Measurements from ENCODE around the gene TBCE. TPM values are rescaled to one million over a fixed set of nuclear protein-coding genes. Genes with fewer than 3 reads are reported as not detected.

TBCE gene
- total and polyA plus RNA-seq, 2 experiments from 2014 or later = 23.3 to 35.3 TPM

DNA sequence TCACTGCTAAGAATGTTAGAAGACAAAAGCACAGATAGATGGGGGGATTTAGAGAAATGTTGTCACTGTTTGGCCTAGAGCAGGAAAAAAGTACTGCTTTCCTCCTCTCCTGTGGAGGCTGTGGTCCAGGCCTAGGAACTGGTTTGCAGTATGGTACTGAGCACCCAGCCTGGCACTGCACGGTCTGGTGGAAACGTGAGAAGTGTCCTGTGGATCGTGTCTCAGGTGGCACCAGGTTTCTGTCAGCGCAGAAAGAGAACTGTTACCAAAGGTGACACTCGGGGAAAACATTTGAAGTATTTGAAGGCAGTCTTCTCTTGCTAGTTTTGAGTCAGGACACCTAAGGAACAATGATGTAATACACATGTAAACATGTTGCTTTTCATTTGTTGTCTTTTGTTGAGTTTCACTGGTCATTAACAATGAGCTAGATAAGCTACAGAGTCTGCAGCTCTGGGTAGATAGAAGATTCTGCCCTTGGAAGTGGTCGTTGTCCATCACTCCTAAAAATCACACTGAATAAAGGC lies 74.0 kb downstream of the TBCE start:
- Histone ChIP-seq H3K9me2 (ENCODE audit: insufficient read depth) (no peaks in the 10 kb centered on the region), H3K4me2 (ENCODE audit: unreplicated experiment) (no peak overlapping the region), H3K27ac (no peak overlapping the region), H3K79me2 (ENCODE audit: insufficient read depth) (no peaks in the 10 kb centered on the region), H3K4me3 (no peak overlapping the region), H3K4me1 (ENCODE audit: insufficient read depth) (peaks cover 12% of the 10 kb centered on the region), H3K27me3 (replicated peaks; ENCODE audit: insufficient read depth) (no peaks in the 10 kb centered on the region), H4K20me1 (ENCODE audit: insufficient read depth) (no peaks in the 10 kb centered on the region), H3K36me3 (ENCODE audit: low read depth) (peaks cover 43% of the 10 kb centered on the region), H3K9ac (no peak overlapping the region), H3F3A (ENCODE audit: insufficient read depth) (peaks cover 34% of the 10 kb centered on the region), H3K9me3 (ENCODE audit: low read depth) (no peaks in the 10 kb centered on the region), H2AFZ (no peak overlapping the region)
- no peak for TF ChIP-seq EZH2phosphoT487 (IDR thresholded peaks at IDR 0.05; ENCODE audit: insufficient read depth, low read depth)
- no peak for TF ChIP-seq EZH2 (IDR thresholded peaks at IDR 0.05; ENCODE audit: insufficient read depth, poor library complexity, severe bottlenecking)
- 96 to 97% methylated on average over 6 of the region's 6 CpGs for WGBS, 2 experiments (ENCODE audit: low coverage in 1 of 2, low lambda C conversion rate in 2 of 2, missing lambda C conversion rate in 2 of 2)
- no peak for DNase-seq
- in situ Hi-C loops (cut with MboI) = no loop called here

- H2AFZ ChIP-seq = peak overlapping the region; percentile 24; the same call in 1 of the 2 replicates
- H3K4me1 ChIP-seq (ENCODE audit: insufficient read depth) = peaks cover 12% of the 10 kb centered on the region
Measured at GRCh38 chr1:235442788-235443429, 75.7 kb downstream of the TBCE start.

GRCh38 chr1:235448616-235449015 lies 81.4 kb downstream of the TBCE start:
- no peaks in the 10 kb centered on the region for H3K79me2 ChIP-seq (ENCODE audit: insufficient read depth)
- no peaks in the 10 kb centered on the region for H3K9me3 ChIP-seq (ENCODE audit: low read depth)
- no peaks in the 10 kb centered on the region for H3K27me3 ChIP-seq (replicated peaks; ENCODE audit: insufficient read depth)
- 81% methylated on average over 7 of the region's 7 CpGs for WGBS, 2 experiments (ENCODE audit: low coverage in 1 of 2, low lambda C conversion rate in 2 of 2, missing lambda C conversion rate in 2 of 2)
- H3F3A ChIP-seq (ENCODE audit: insufficient read depth) = peaks cover 11% of the 10 kb centered on the region
- H3K36me3 ChIP-seq (ENCODE audit: low read depth) = peaks cover 48% of the 10 kb centered on the region
- H3K4me3 ChIP-seq = no peak overlapping the region
- no peak overlapping the region for H3K9ac ChIP-seq
- no peak for DNase-seq
- no peaks in the 10 kb centered on the region for H3K9me2 ChIP-seq (ENCODE audit: insufficient read depth)
- H3K27ac ChIP-seq = no peak overlapping the region
- in situ Hi-C loops (cut with MboI) = no loop called here
- TF ChIP-seq EZH2phosphoT487 (IDR thresholded peaks at IDR 0.05; ENCODE audit: insufficient read depth, low read depth) (no peak), EZH2 (IDR thresholded peaks at IDR 0.05; ENCODE audit: insufficient read depth, poor library complexity, severe bottlenecking) (no peak)
- no peak overlapping the region for H2AFZ ChIP-seq
- H4K20me1 ChIP-seq (ENCODE audit: insufficient read depth) = no peaks in the 10 kb centered on the region
- H3K4me1 ChIP-seq (ENCODE audit: insufficient read depth) = no peaks in the 10 kb centered on the region
- no peak overlapping the region for H3K4me2 ChIP-seq (ENCODE audit: unreplicated experiment)

More at GRCh38 chr1:235442788-235443429, 75.7 kb downstream of the TBCE start:
- no peaks in the 10 kb centered on the region for H3K9me3 ChIP-seq (ENCODE audit: low read depth)
- H3F3A ChIP-seq (ENCODE audit: insufficient read depth) = peaks cover 34% of the 10 kb centered on the region
- peak; percentile 83 for DNase-seq
- H3K36me3 ChIP-seq (ENCODE audit: low read depth) = peaks cover 46% of the 10 kb centered on the region
- H3K79me2 ChIP-seq (ENCODE audit: insufficient read depth) = no peaks in the 10 kb centered on the region
- TF ChIP-seq EZH2phosphoT487 (IDR thresholded peaks at IDR 0.05; ENCODE audit: insufficient read depth, low read depth) (no peak), EZH2 (IDR thresholded peaks at IDR 0.05; ENCODE audit: insufficient read depth, poor library complexity, severe bottlenecking) (no peak)
- H3K27ac ChIP-seq = peak overlapping the region; percentile 68
- H3K9ac ChIP-seq = peak overlapping the region; percentile 50
- H3K9me2 ChIP-seq (ENCODE audit: insufficient read depth) = no peaks in the 10 kb centered on the region
- in situ Hi-C loops (cut with MboI) = no loop called here
- H3K27me3 ChIP-seq (replicated peaks; ENCODE audit: insufficient read depth) = no peaks in the 10 kb centered on the region
- H3K4me3 ChIP-seq = no peak overlapping the region
- H4K20me1 ChIP-seq (ENCODE audit: insufficient read depth) = no peaks in the 10 kb centered on the region
- 72 to 73% methylated on average over 9 of the region's 9 CpGs for WGBS, 2 experiments (ENCODE audit: low coverage in 1 of 2, low lambda C conversion rate in 2 of 2, missing lambda C conversion rate in 2 of 2)
- H3K4me2 ChIP-seq (ENCODE audit: unreplicated experiment) = peak overlapping the region; percentile 49

GRCh38 chr1:235450433-235450832 lies 83.2 kb downstream of the TBCE start:
- no peaks in the 10 kb centered on the region for H3F3A ChIP-seq (ENCODE audit: insufficient read depth)
- no peaks in the 10 kb centered on the region for H3K4me1 ChIP-seq (ENCODE audit: insufficient read depth)
- no peaks in the 10 kb centered on the region for H3K9me2 ChIP-seq (ENCODE audit: insufficient read depth)
- no peaks in the 10 kb centered on the region for H3K27me3 ChIP-seq (replicated peaks; ENCODE audit: insufficient read depth)
- no peak overlapping the region for H3K4me2 ChIP-seq (ENCODE audit: unreplicated experiment)
- in situ Hi-C loops (cut with MboI) = no loop called here
- DNase-seq = no peak
- no peaks in the 10 kb centered on the region for H3K79me2 ChIP-seq (ENCODE audit: insufficient read depth)
- H4K20me1 ChIP-seq (ENCODE audit: insufficient read depth) = no peaks in the 10 kb centered on the region
- H3K27ac ChIP-seq = no peak overlapping the region
- no peaks in the 10 kb centered on the region for H3K9me3 ChIP-seq (ENCODE audit: low read depth)
- H3K36me3 ChIP-seq (ENCODE audit: low read depth) = peaks cover 31% of the 10 kb centered on the region
- H2AFZ ChIP-seq = no peak overlapping the region
- H3K9ac ChIP-seq = no peak overlapping the region
- H3K4me3 ChIP-seq = no peak overlapping the region
- 80% methylated on average over 5 of the region's 5 CpGs for WGBS, 2 experiments (ENCODE audit: low coverage in 1 of 2, low lambda C conversion rate in 2 of 2, missing lambda C conversion rate in 2 of 2)
- TF ChIP-seq EZH2 (IDR thresholded peaks at IDR 0.05; ENCODE audit: insufficient read depth, poor library complexity, severe bottlenecking) (no peak), EZH2phosphoT487 (IDR thresholded peaks at IDR 0.05; ENCODE audit: insufficient read depth, low read depth) (no peak)
